HepG2 (cell line): Measurements from ENCODE around the gene UBAP2L. TPM values are rescaled to one million over a fixed set of nuclear protein-coding genes. Genes with fewer than 3 reads are reported as not detected.

Experiments used
- FOXA1 ChIP-seq, 2 experiments: fragments of 450-650 bp in 1 of 2; sonication (generic) in 1 of 2; formaldehyde crosslinking in 1 of 2; IDR thresholded peaks; 2 replicates each; pipeline versions ENCODE4 v1.4.0 to v1.6.1; 2016 to 2020; ENCODE audit warnings: missing genetic modification reagents in 1 of 2
- HNRNPLL ChIP-seq: fragments of 200-400 bp; formaldehyde crosslinking; IDR thresholded peaks from 2 replicates; pipeline ENCODE4 v1.6.1; 2017; ENCODE audit warnings: mild to moderate bottlenecking, low read depth, low read length; ENCODE audit not compliant: poor library complexity, severe bottlenecking
- RAD21 ChIP-seq: fragments of 450-650 bp; formaldehyde crosslinking; IDR thresholded peaks from 2 replicates; pipeline ENCODE4 v1.5.0; 2020; ENCODE audit warnings: mild to moderate bottlenecking
- ZBTB20 ChIP-seq: sonication (generic); formaldehyde crosslinking; IDR thresholded peaks from 2 replicates; pipeline ENCODE4 v1.8.1; 2023; ENCODE audit warnings: missing genetic modification reagents, low read depth, mild to moderate bottlenecking, borderline replicate concordance
- ZBTB7B ChIP-seq: sonication (generic); formaldehyde crosslinking; IDR thresholded peaks from 2 replicates; pipeline ENCODE4 v1.4.0; 2020; ENCODE audit warnings: missing genetic modification reagents
- ZNF180 ChIP-seq: sonication (generic); formaldehyde crosslinking; IDR thresholded peaks from 2 replicates; pipeline ENCODE4 v1.4.0; 2020; ENCODE audit warnings: low read depth, missing genetic modification reagents, borderline replicate concordance
- ZNF3 ChIP-seq: IDR thresholded peaks from 2 replicates; pipeline ENCODE4 v1.7.0; 2017; ENCODE audit warnings: inconsistent platforms
- ZNF619 ChIP-seq: sonication (generic); formaldehyde crosslinking; IDR thresholded peaks from 2 replicates; pipeline ENCODE4 v1.4.0; 2020; ENCODE audit warnings: mild to moderate bottlenecking, missing genetic modification reagents
- polyA plus RNA-seq, 8 experiments: library from polyadenylated mRNA; depleted of rRNA in 3 of 8; stranded (reverse) in 7 of 8; unstranded in 1 of 8; fragments of >200 nt; fragmentation: Illumina TruSeq in 4 of 8; extraction: Trizol in 4 of 8; gene quantifications; 2 replicates each; pipeline versions ENCODE4 v1.2.1 to v1.2.3, GENCODE V29; 2011 to 2016; ENCODE audit warnings: low read depth in 4 of 8, missing spikeins in 1 of 8, mixed read lengths in 1 of 8; ENCODE audit not compliant: insufficient read depth in 1 of 8
- total RNA-seq, 5 experiments: library from RNA; depleted of rRNA; stranded (reverse); fragments of >200 nt; fragmentation: Illumina TruSeq; extraction: Trizol; gene quantifications; 2 replicates each; pipeline ENCODE4 v1.2.3, GENCODE V29; 2016; ENCODE audit warnings: low read depth in 1 of 5
- TF ChIP-seq, protein P1 (sequence below): sonication (generic); formaldehyde crosslinking; IDR thresholded peaks from 2 replicates; pipeline ENCODE4 v1.5.0; 2020; ENCODE audit warnings: mild to moderate bottlenecking, missing genetic modification reagents, borderline replicate concordance
- TF ChIP-seq, protein P2 (sequence below): sonication (generic); formaldehyde crosslinking; IDR thresholded peaks from 2 replicates; pipeline ENCODE4 v1.5.0; 2020; ENCODE audit warnings: missing genetic modification reagents

UBAP2L gene
- total and polyA plus RNA-seq, 2 of the 13 experiments (the other 11 are each of a cell fraction or from before 2014, with no cell fraction given): 74.2 to 159 TPM

DNA sequence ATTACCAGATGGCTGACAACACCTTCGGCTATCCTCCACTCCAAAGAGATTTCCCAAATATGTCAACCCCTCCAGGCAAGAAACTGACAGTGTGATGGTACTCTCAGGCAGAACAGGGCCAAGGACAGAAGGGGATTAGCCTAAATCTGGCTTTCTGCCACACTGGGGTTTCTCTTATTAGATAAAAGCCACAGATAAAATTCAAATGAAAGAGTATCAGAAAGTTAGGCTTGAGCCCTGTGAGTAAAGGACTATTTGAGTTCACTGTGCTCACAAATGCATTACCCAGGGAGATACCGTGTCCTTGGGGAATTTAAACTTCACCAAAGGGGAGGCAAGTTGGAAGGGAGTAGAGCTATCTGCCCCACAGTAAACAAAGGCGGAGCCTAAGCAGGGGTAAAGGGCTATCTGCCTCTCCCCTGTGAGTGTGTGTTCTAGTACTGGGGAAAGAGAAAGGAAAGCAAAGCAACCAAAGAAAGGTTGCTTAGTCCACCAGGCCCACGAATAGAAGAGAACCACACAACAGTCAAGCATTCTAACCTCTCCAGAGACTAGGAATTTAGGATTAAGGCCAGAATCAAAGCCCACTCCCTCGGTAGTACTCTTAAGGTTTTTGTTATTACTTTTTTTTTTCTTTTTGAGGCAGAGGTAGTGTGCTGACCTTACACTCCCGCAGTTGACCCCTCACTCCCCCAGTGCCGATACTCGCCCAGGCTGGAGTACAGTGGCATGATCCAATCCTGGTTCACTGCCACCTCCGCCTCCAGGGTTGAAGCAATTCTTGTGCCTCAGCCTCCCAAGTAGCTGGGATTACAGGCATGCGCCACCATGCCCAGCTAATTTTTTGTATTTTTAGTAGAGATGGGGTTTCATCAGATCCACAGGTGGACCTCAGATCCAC is 41.6 kb upstream of the UBAP2L start (continued):
- TF ChIP-seq, protein P1, sequence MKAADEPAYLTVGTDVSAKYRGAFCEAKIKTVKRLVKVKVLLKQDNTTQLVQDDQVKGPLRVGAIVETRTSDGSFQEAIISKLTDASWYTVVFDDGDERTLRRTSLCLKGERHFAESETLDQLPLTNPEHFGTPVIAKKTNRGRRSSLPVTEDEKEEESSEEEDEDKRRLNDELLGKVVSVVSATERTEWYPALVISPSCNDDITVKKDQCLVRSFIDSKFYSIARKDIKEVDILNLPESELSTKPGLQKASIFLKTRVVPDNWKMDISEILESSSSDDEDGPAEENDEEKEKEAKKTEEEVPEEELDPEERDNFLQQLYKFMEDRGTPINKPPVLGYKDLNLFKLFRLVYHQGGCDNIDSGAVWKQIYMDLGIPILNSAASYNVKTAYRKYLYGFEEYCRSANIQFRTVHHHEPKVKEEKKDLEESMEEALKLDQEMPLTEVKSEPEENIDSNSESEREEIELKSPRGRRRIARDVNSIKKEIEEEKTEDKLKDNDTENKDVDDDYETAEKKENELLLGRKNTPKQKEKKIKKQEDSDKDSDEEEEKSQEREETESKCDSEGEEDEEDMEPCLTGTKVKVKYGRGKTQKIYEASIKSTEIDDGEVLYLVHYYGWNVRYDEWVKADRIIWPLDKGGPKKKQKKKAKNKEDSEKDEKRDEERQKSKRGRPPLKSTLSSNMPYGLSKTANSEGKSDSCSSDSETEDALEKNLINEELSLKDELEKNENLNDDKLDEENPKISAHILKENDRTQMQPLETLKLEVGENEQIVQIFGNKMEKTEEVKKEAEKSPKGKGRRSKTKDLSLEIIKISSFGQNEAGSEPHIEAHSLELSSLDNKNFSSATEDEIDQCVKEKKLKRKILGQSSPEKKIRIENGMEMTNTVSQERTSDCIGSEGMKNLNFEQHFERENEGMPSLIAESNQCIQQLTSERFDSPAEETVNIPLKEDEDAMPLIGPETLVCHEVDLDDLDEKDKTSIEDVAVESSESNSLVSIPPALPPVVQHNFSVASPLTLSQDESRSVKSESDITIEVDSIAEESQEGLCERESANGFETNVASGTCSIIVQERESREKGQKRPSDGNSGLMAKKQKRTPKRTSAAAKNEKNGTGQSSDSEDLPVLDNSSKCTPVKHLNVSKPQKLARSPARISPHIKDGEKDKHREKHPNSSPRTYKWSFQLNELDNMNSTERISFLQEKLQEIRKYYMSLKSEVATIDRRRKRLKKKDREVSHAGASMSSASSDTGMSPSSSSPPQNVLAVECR (CRISPR knock-in tag): peak; percentile 23; the same call in 1 of the 2 replicates
- TF ChIP-seq ZNF619 (CRISPR knock-in tag): no peak
- TF ChIP-seq ZNF180 (CRISPR knock-in tag): no peak
- TF ChIP-seq ZBTB20 (CRISPR knock-in tag): no peak
- TF ChIP-seq HNRNPLL: no peak
- TF ChIP-seq ZNF3 (CRISPR knock-in tag): no peak
- TF ChIP-seq ZBTB7B (CRISPR knock-in tag): no peak
- TF ChIP-seq, protein P2, sequence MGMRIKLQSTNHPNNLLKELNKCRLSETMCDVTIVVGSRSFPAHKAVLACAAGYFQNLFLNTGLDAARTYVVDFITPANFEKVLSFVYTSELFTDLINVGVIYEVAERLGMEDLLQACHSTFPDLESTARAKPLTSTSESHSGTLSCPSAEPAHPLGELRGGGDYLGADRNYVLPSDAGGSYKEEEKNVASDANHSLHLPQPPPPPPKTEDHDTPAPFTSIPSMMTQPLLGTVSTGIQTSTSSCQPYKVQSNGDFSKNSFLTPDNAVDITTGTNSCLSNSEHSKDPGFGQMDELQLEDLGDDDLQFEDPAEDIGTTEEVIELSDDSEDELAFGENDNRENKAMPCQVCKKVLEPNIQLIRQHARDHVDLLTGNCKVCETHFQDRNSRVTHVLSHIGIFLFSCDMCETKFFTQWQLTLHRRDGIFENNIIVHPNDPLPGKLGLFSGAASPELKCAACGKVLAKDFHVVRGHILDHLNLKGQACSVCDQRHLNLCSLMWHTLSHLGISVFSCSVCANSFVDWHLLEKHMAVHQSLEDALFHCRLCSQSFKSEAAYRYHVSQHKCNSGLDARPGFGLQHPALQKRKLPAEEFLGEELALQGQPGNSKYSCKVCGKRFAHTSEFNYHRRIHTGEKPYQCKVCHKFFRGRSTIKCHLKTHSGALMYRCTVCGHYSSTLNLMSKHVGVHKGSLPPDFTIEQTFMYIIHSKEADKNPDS (CRISPR knock-in tag): peak; percentile 96; the same call in 1 of the 2 replicates
- no peak for TF ChIP-seq FOXA1 (IDR thresholded peaks at IDR 0.05)
- TF ChIP-seq FOXA1 (CRISPR knock-in tag; IDR thresholded peaks at IDR 0.05): peak; percentile 77
- no peak for TF ChIP-seq RAD21 (CRISPR knock-in tag)
